Endothelial cell of hepatic sinusoid (primary cell): ENCODE data around the gene BTF3.

Source experiments
- in situ Hi-C: cut with HindIII; loops from 2 replicates; pipeline ENCODE4 v1.10.0; 2017; ENCODE audit warnings: low sequenced_read_pairs

Gene BTF3

DNA sequence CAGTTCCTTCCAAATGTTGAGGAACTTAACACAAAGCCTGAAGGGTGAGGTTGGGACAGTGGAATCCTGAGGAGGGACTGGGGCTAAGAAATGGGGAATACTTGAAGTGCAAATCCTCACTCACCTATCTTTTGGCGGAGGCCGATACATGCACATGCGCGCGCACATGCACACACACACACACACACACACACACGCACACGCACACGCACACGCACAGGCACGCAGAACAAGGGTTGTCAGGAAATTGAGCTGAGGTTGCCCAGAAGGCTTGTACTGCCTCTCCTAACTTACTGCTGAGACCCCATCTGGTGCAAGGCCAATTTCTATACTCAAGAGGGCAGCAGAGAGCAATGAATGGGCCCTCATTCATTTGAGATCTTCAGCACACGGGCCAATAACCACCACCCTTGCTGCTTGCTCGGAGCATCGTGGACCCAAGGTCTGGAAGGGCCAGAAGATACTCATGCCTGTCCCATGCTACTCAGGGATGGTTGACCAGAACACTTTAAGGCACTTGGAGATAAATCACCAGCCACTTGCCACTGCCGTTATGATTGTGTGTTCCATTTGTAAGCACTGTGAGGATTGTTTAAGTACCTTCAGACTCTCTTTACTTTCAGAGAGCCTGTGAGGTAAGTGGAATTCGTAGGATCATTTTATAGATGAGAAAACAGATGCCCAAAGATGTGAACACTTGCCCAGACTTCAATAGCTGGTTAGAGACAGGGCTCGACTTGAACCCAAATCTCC, 21.5 kb downstream of the BTF3 start:
- in situ Hi-C loops: no loop called here

DNA sequence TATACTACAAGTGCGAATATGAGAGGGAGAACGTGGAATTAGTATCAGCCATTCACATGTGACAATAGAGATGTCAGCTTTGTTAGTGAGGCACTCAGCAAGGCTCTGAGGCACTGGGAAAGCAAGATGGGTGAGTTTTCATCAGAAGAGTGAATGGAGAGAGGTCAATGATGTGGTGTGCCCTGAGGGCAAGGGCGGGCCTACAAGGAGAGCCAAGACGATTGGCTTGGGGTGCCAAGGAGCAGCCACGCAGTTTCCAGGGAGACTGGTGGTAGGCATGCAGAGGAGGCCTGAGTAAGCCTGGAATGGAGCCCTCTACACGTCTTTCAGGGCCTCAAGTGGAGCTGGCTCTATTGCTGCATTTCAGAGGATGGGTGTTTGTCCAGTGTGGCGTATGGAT, 24.7 kb downstream of the BTF3 start:
- in situ Hi-C loops: no loop called here

- in situ Hi-C loops: no loop called here
These were observed 25.6 kb downstream of the BTF3 start for GRCh38 chr5:73523861-73524260.

DNA sequence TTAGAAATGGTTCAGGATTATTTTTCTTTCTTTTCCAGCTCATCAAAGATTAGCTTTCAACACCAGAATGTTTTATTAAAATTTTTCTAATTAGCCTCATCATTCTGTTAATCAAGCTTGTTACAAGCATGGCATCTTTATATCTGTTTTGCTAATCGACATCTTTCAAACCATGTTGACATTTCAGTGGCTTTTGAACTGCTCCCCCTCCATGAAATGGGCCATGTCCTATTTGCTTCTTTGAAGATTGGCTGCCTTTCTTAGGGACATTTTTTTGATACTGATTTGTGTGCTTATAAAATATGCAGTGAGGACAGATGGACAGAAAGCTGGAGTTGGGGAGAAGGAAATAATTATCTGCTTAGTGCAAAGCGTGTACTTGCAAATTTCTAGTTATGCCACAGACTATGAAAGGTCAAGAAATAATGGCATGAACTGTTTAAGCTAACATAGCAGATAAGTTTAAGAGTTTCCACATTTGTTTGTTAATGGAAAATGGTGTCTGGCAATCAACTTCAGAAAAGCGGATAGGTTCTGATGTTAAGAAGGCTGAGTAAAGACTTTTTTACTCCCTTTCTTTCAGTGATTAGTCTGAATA, 27.5 kb downstream of the BTF3 start:
- in situ Hi-C loops: no loop called here

- in situ Hi-C loops: no loop called here
These were observed 30.0 kb downstream of the BTF3 start for GRCh38 chr5:73528248-73528647.

DNA sequence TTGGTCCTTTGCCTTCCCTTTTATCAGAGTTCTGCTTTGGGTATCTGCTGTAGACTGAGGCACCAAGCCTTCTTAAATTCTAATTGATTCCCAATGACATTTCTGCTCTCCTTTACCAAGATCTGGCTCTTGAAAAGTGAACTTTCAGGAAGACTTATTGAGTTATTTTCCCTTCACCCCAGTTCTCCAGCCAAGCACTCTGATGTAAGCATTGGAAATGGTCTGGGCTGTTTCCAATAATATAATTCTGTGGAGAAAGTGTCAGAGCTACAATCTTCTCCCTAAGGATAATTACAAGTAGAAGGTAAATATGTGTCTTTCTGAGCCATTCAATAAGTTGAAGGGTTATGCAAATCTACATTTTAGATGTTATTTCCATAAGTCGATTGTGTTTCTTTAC, 30.8 kb downstream of the BTF3 start:
- in situ Hi-C loops: no loop called here

DNA sequence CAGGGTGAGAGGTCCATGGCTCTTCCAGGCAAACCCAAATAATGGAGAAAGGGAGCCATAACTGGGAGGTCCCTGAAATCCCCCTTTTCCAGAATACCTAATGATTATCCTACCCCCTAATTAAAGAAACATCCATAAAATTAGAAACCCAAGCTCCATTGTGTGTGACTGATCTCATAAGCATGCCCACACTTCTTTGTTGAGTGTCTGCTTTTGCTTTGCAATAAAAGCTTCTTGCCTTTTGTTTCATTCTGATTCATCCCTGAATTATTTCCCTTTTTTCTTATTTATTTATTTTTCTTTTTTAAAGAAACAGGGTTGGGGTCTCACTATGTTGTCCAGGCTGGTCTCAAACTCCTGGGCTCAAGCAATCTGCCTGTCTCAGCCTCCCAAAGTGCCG, 33.1 kb downstream of the BTF3 start:
- in situ Hi-C loops: no loop called here

GRCh38 chr5:73532195-73532594, 34.0 kb downstream of the BTF3 start:
- in situ Hi-C loops: no loop called here

DNA sequence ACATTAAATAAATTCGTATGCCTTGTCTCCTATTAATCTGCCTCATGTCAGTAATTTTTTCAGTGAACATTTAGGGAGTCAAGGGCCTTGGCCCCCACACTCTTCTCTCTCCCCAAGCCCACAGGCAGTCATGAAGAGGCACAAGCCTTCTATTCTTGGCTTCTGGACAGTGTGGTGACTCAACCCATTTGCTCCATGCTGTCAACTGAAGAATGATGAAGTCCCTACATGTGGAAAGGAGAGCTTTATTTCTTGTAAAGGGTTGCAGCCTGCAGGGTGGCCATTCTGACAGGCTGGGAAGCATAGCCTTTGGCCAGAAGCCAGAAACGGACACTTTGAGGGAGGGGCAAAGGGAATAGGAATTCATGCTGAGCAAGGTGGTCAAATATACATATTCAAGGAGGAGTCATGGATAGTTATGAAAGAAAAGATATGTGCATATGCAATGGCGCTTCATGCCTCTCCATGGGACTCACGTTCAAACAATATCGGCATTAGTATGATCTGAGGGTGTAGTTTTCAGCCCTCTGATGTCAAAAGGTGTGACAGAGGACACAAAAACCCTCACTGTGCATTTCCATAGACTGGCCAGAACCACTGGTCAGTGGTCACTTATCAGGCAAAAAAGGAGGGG, 35.9 kb downstream of the BTF3 start:
- in situ Hi-C loops: no loop called here

DNA sequence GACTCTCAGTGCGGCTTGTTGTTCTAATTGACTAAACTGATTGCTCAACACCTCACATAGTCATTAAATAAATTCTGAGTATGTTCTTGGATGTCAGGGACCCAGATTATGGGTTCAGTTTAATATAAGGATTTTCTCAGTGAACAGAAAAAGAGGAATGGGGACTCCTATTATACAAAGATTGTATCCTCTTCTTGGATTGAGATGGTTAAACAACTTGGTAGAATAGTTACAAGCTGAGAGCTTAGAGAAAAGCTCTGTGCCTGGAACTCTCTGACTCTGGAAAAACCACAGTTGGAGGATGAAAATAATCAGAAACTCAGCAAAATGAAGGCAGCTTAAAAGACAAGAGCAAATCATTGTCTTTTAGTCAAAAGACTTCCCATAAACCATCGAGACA, 36.7 kb downstream of the BTF3 start:
- in situ Hi-C loops: no loop called here

GRCh38 chr5:73539730-73540129, 41.5 kb downstream of the BTF3 start:
- in situ Hi-C loops: no loop called here

- in situ Hi-C loops: no loop called here
These were observed 42.0 kb downstream of the BTF3 start for GRCh38 chr5:73540192-73540591.

GRCh38 chr5:73542020-73542419, 43.8 kb downstream of the BTF3 start:
- in situ Hi-C loops: no loop called here

- in situ Hi-C loops: no loop called here
These were observed 46.5 kb downstream of the BTF3 start for GRCh38 chr5:73544429-73545402.

DNA sequence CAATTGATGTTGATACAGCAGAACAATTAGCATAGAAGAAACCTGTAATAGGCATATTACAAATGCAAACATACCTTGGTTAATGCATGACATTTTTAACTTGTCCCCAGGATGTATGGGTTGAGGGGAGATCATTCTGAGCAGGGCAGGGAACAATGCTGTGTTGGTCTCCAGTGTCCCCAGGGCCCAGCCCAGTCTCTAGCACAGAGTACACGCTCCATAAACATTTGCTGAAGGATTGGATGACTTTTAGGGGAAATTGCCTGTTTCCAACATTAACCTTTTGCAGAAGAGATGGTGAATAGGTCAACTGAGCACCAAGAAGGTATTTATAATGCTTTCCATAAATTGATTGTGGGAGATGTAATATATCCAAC, 47.1 kb downstream of the BTF3 start:
- in situ Hi-C loops: no loop called here

DNA sequence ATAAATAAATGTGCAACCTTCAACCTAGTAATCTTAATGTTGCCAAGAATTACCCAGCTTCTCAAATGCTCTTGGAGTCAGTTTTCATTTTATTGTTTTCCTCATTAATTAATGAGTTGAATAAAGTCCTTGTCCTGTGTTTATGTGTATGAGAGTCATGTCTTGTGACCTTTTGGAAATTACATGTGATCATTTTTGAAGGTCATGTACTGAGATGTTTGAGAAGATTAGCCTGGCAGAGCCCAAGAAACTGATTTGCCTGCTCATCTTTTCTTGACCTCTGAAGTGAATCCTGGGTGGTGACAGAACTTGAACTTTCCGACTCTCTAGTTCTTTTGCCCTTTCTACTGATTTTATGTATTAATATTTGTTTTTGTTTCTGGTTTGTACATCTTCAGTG, 51.8 kb downstream of the BTF3 start:
- in situ Hi-C loops: no loop called here

GRCh38 chr5:73552642-73553041, 54.4 kb downstream of the BTF3 start:
- in situ Hi-C loops: no loop called here
